ENCODE measurements around the gene PIR. TPM values are rescaled to one million over a fixed set of nuclear protein-coding genes. Genes with fewer than 3 reads are reported as not detected.

The PIR gene
- total RNA-seq, 1 experiment from 2014 or later, result 27.5 TPM

- H3K9me3 ChIP-seq (ENCODE audit: control insufficient read depth in 1 of 2, insufficient read depth in 1 of 2, low read depth in 1 of 2, low read length in 2 of 2), result no peaks in the 10 kb centered on the region
- ChIA-PET RAD21 (ENCODE audit: low non-redundant PET in 1 of 2, low total read pairs in 2 of 2, uncharacterized antibody in 2 of 2, unreplicated experiment in 2 of 2) (no interaction called here), CTCF (no interaction called here), POLR2A (no interaction called here)
- H4K20me1 ChIP-seq (ENCODE audit: insufficient read depth), result no peaks in the 10 kb centered on the region
- H3K9me2 ChIP-seq (ENCODE audit: insufficient read depth), result no peaks in the 10 kb centered on the region
- TF ChIP-seq YY1 (IDR thresholded peaks at IDR 0.05; ENCODE audit: extremely low read depth, insufficient replicate concordance, low read depth, low read length) (no peak), CBX3 (IDR thresholded peaks at IDR 0.05; ENCODE audit: low read depth) (no peak), REST (IDR thresholded peaks at IDR 0.05; ENCODE audit: low read depth) (no peak), POLR2A (IDR thresholded peaks at IDR 0.05; ENCODE audit: borderline replicate concordance, extremely low read depth, insufficient read depth, insufficient read length) (no peak), CEBPB (IDR thresholded peaks at IDR 0.05; ENCODE audit: low read depth) (no peak), ZBTB33 (IDR thresholded peaks at IDR 0.05; ENCODE audit: extremely low read depth, insufficient replicate concordance, low read length) (no peak), SRF (IDR thresholded peaks at IDR 0.05; ENCODE audit: low read depth) (no peak), ELF1 (IDR thresholded peaks at IDR 0.05; ENCODE audit: borderline replicate concordance, low read depth) (no peak), TCF7L2 (IDR thresholded peaks at IDR 0.05; ENCODE audit: borderline replicate concordance, extremely low read depth, insufficient read depth, insufficient read length) (no peak), EZH2 (IDR thresholded peaks at IDR 0.05) (no peak), ATF3 (IDR thresholded peaks at IDR 0.05) (no peak), FOSL1 (IDR thresholded peaks at IDR 0.05; ENCODE audit: low read depth) (no peak), ZFX (IDR thresholded peaks at IDR 0.05) (no peak)
- H3K4me2 ChIP-seq (ENCODE audit: low read length), result no peak overlapping the region
- H3K79me2 ChIP-seq (ENCODE audit: insufficient read depth, low read length), result no peaks in the 10 kb centered on the region
- no peak overlapping the region for H2AFZ ChIP-seq (ENCODE audit: low read depth, low read length, poor library complexity, severe bottlenecking)
- H3K36me3 ChIP-seq (ENCODE audit: control insufficient read depth in 1 of 2, insufficient read depth in 2 of 2, low read length in 2 of 2), result no peaks in the 10 kb centered on the region
- intact Hi-C loops (cut with micrococcal nuclease), result no loop called here
- no TSS peak for BruUV-seq (replicated peaks)
- DNase-seq (ENCODE audit: low read depth, low spot score) (no peak), ATAC-seq (peak; percentile 63)
- no peaks in the 10 kb centered on the region for H3K27me3 ChIP-seq (ENCODE audit: insufficient read depth, low read length)
- no peak overlapping the region for H3K27ac ChIP-seq (ENCODE audit: low read depth, low read length)
- no peak overlapping the region for H3K9ac ChIP-seq (ENCODE audit: low read length)
- H3K4me3 ChIP-seq (replicated peaks in 1 of 2; ENCODE audit: low read depth in 1 of 2, low read length in 2 of 2), result no peak overlapping the region
- H3K4me1 ChIP-seq (ENCODE audit: control insufficient read depth in 1 of 2, insufficient read depth in 2 of 2, low read length in 2 of 2), result no peaks in the 10 kb centered on the region
Measured at GRCh38 chrX:15507005-15507404, 13.9 kb upstream of the PIR start.

Data from HCT116 (cell line).